NOMO-1 treated with DMSO at 0.1 percent for 48 hours (cell line): Measurements from ENCODE around the gene DDN.

ENCODE experiments used
- DNase-seq: peaks from one replicate; lab custom pipeline; 2025; ENCODE audit not compliant: unreplicated experiment; lab: John Stamatoyannopoulos, UW

Gene DDN

GRCh38 chr12:48999371-49000131 lies at the start of gene DDN:
DDN (minus strand) TSS chr12:48999375; CDS start chr12:48999287, 88 bp downstream.
- DNase-seq = peak; percentile 7

GRCh38 chr12:49048953-49049352 lies 49.8 kb upstream of the DDN start:
- no peak for DNase-seq

- no peak for DNase-seq
Observed at GRCh38 chr12:49046129-49046895, 47.1 kb upstream of the DDN start.

- no peak for DNase-seq
Observed at GRCh38 chr12:49044660-49045059, 45.5 kb upstream of the DDN start.

GRCh38 chr12:49043856-49044258 lies 44.7 kb upstream of the DDN start:
- peak; percentile 69 for DNase-seq

- no peak for DNase-seq
Observed at GRCh38 chr12:49043241-49043640, 44.1 kb upstream of the DDN start.

- no peak for DNase-seq
Observed at GRCh38 chr12:49041881-49042484, 42.8 kb upstream of the DDN start.

- no peak for DNase-seq
Observed at GRCh38 chr12:49041036-49041880, 42.1 kb upstream of the DDN start.

- DNase-seq = no peak
Observed at GRCh38 chr12:49040364-49040855, 41.2 kb upstream of the DDN start.

- no peak for DNase-seq
Observed at GRCh38 chr12:49039421-49040363, 40.5 kb upstream of the DDN start.

- DNase-seq = no peak
Observed at GRCh38 chr12:49038291-49038955, 39.2 kb upstream of the DDN start.

- no peak for DNase-seq
Observed at GRCh38 chr12:49037947-49038237, 38.7 kb upstream of the DDN start.

GRCh38 chr12:49037111-49037946 lies 38.2 kb upstream of the DDN start:
- no peak for DNase-seq

- no peak for DNase-seq
Observed at GRCh38 chr12:49036029-49036428, 36.9 kb upstream of the DDN start.

GRCh38 chr12:49034286-49034622 lies 35.1 kb upstream of the DDN start:
- no peak for DNase-seq

GRCh38 chr12:49033611-49034285 lies 34.6 kb upstream of the DDN start:
- DNase-seq = no peak

GRCh38 chr12:49032679-49033447 lies 33.7 kb upstream of the DDN start:
- no peak for DNase-seq
